ENCODE results near the gene DYNLL1. TPM values are rescaled to one million over a fixed set of nuclear protein-coding genes. Genes with fewer than 3 reads are reported as not detected.
"Not testable (repeated sequence)": the region's sequence is repeated elsewhere in the genome, so short reads cannot be mapped to it uniquely, and the experiment has no call there.

The DYNLL1 gene
- total RNA-seq, 1 donor from 2014 or later = 341 TPM

GRCh38 chr12:120504587-120504986 lies 8.7 kb downstream of the DYNLL1 start:
- intact Hi-C loops (cut with micrococcal nuclease) = no loop called here

GRCh38 chr12:120508537-120508936 lies 12.6 kb downstream of the DYNLL1 start:
- intact Hi-C loops (cut with micrococcal nuclease) = no loop called here

GRCh38 chr12:120514002-120514401 lies 18.1 kb downstream of the DYNLL1 start:
- intact Hi-C loops (cut with micrococcal nuclease) = no loop called here

GRCh38 chr12:120515496-120515895 lies 19.6 kb downstream of the DYNLL1 start:
- intact Hi-C loops (cut with micrococcal nuclease) = no loop called here

- intact Hi-C loops (cut with micrococcal nuclease) = not testable (repeated sequence)
Observed at GRCh38 chr12:120519324-120519723, 23.4 kb downstream of the DYNLL1 start.

GRCh38 chr12:120522568-120522967 lies 26.7 kb downstream of the DYNLL1 start:
- intact Hi-C loops (cut with micrococcal nuclease) = no loop called here

- intact Hi-C loops (cut with micrococcal nuclease) = loop anchor here (1.0 to 2.0 kb wide), 6 partner anchors 8 to 768 kb away; partner anchors contain the start of genes C12orf43, CAMKK2, COX6A1 and DYNLL1
Observed at GRCh38 chr12:120528861-120529525, 33.1 kb downstream of the DYNLL1 start, which contains the start of gene COQ5. Gene COQ5 (minus strand): TSS chr12:120529158. CDS start chr12:120529141, 17 bp downstream.

- intact Hi-C loops (cut with micrococcal nuclease) = loop anchor here (1.0 to 2.0 kb wide), 6 partner anchors 7 to 767 kb away; partner anchors contain the start of genes C12orf43, CAMKK2, COX6A1 and DYNLL1
Observed at GRCh38 chr12:120529641-120530417, 33.9 kb downstream of the DYNLL1 start.

- intact Hi-C loops (cut with micrococcal nuclease) = not testable (repeated sequence)
Observed at GRCh38 chr12:120530418-120530761, 34.5 kb downstream of the DYNLL1 start.

GRCh38 chr12:120532701-120533238 lies 36.9 kb downstream of the DYNLL1 start:
- intact Hi-C loops (cut with micrococcal nuclease) = no loop called here

- intact Hi-C loops (cut with micrococcal nuclease) = loop anchor here (1.0 to 2.0 kb wide), 7 partner anchors 38 to 482 kb away; partner anchors contain the start of genes C12orf43, COX6A1, DYNLL1 and MLEC
Observed at GRCh38 chr12:120534203-120534702, 38.3 kb downstream of the DYNLL1 start, which contains the start of gene RNF10. Gene RNF10 (plus strand): TSS chr12:120534356. CDS start chr12:120534812, 456 bp downstream.

GRCh38 chr12:120534703-120535655 lies 39.1 kb downstream of the DYNLL1 start:
- intact Hi-C loops (cut with micrococcal nuclease) = loop anchor here (1.0 to 5.0 kb wide), 8 partner anchors 39 to 481 kb away; partner anchors contain the start of genes C12orf43, COX6A1, DYNLL1 and MLEC

GRCh38 chr12:120536064-120536791 lies 40.3 kb downstream of the DYNLL1 start:
- intact Hi-C loops (cut with micrococcal nuclease) = loop anchor here (5.0 kb wide), 1 partner anchor 366 kb away; the partner anchor contains the start of gene SPPL3

- intact Hi-C loops (cut with micrococcal nuclease) = loop anchor here (1.0 to 5.0 kb wide), 2 partner anchors 9 to 364 kb away; partner anchors contain the start of genes COQ5 and SPPL3
Observed at GRCh38 chr12:120537856-120538220, 41.9 kb downstream of the DYNLL1 start.

GRCh38 chr12:120538281-120539156 lies 42.6 kb downstream of the DYNLL1 start:
- intact Hi-C loops (cut with micrococcal nuclease) = loop anchor here (5.0 kb wide), 1 partner anchor 364 kb away; the partner anchor contains the start of gene SPPL3

GRCh38 chr12:120539303-120539702 lies 43.4 kb downstream of the DYNLL1 start:
- intact Hi-C loops (cut with micrococcal nuclease) = loop anchor here (5.0 kb wide), 1 partner anchor 363 kb away; the partner anchor contains the start of gene SPPL3

GRCh38 chr12:120540445-120540844 lies 44.5 kb downstream of the DYNLL1 start:
- intact Hi-C loops (cut with micrococcal nuclease) = no loop called here

GRCh38 chr12:120542166-120542565 lies 46.3 kb downstream of the DYNLL1 start:
- intact Hi-C loops (cut with micrococcal nuclease) = no loop called here
